BLaER1 treated with 17β-estradiol and CSF1 and Interleukin-3, amounts not matched to agents 10 nM and 100 nM (cell line): Measurements from ENCODE around the gene FAM83G.

ENCODE experiments used
- H3K27ac ChIP-seq, 11 experiments: shearing (Covaris generic); formaldehyde crosslinking; 2 replicates each; pipeline ENCODE4 v1.8.1; 2022
- H3K27me3 ChIP-seq, 11 experiments: shearing (Covaris generic); formaldehyde crosslinking; 2 replicates each; pipeline ENCODE4 v1.8.1; 2022
- H3K36me3 ChIP-seq, 11 experiments: shearing (Covaris generic); formaldehyde crosslinking; 2 replicates each; pipeline ENCODE4 v1.8.1; 2022
- H3K4me1 ChIP-seq, 10 experiments: shearing (Covaris generic); formaldehyde crosslinking; 2 replicates each; pipeline ENCODE4 v1.8.1; 2022
- H3K4me2 ChIP-seq, 11 experiments: shearing (Covaris generic); formaldehyde crosslinking; 2 replicates each; pipeline ENCODE4 v1.8.1; 2022
- H3K4me3 ChIP-seq, 10 experiments: shearing (Covaris generic); formaldehyde crosslinking; 2 replicates each; pipeline ENCODE4 v1.8.1; 2022
- H3K9ac ChIP-seq, 11 experiments: shearing (Covaris generic); formaldehyde crosslinking; 2 replicates each; pipeline ENCODE4 v1.8.1; 2022
- H3K9me3 ChIP-seq, 11 experiments: shearing (Covaris generic); formaldehyde crosslinking; replicated peaks in 1 of 11; 2 replicates each; pipeline ENCODE4 v1.8.1; 2022
- H4K20me1 ChIP-seq, 11 experiments: shearing (Covaris generic); formaldehyde crosslinking; 2 replicates each; pipeline ENCODE4 v1.8.1; 2022
- Cebpa-rat ChIP-seq, 11 experiments: shearing (Covaris generic); IDR thresholded peaks; 2 replicates each; pipeline ENCODE4 v1.8.1; 2022

Gene FAM83G

GRCh38 chr17:19010729-19011505, 6.4 kb upstream of the FAM83G start:
- no peak overlapping the region for H3K4me3 ChIP-seq
- peaks cover 0 to 16% (median 3%) of the 10 kb centered on the region in 11 experiments; a peak in 16 of 22 replicates for H3K27me3 ChIP-seq
- peak overlapping the region in 7 of 11 experiments; percentile 1 to 42 (median 11); a peak in 9 of 22 replicates for H3K4me2 ChIP-seq
- H3K9ac ChIP-seq = peak overlapping the region in 1 of 11 experiments; percentile 43; a peak in 1 of 22 replicates
- peaks cover 0 to 5% (median 0%) of the 10 kb centered on the region in 11 experiments; a peak in 1 of 22 replicates for H4K20me1 ChIP-seq
- peaks cover 0 to 38% (median 11%) of the 10 kb centered on the region in 10 experiments; a peak in 12 of 20 replicates for H3K4me1 ChIP-seq
- no peak overlapping the region; a peak in 1 of 22 replicates for H3K27ac ChIP-seq
- peaks cover 0 to 11% (median 6%) of the 10 kb centered on the region in 11 experiments; a peak in 12 of 22 replicates for H3K9me3 ChIP-seq
- no peaks in the 10 kb centered on the region for H3K36me3 ChIP-seq
- TF ChIP-seq Cebpa-rat (IDR thresholded peaks at IDR 0.05) = no peak

DNA sequence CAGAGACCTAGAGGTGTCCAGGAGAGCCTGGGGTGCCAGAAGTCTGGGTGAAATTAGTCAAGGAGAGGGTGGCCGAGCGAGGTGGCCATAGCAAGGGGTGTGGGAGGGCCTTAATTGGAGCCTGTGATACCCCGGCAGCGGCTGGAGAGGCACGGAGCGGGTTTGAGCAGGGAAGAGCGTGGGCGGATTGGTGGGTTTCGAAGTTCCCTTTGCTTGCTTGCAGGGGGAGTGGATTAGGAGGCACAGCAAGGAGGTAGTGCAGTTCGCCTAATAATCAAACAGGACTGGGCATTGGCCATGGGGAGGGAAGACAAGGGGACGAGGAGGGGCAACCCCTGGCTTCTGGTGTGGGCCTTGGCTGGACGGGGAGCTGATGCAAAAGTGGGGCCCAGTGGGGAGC, 5.4 kb upstream of the FAM83G start:
- TF ChIP-seq Cebpa-rat (IDR thresholded peaks at IDR 0.05) = no peak
- no peak overlapping the region for H3K4me3 ChIP-seq
- peaks cover 0 to 12% (median 6%) of the 10 kb centered on the region in 11 experiments; a peak in 12 of 22 replicates for H3K9me3 ChIP-seq
- H4K20me1 ChIP-seq = peaks cover 0 to 5% (median 0%) of the 10 kb centered on the region in 11 experiments; a peak in 1 of 22 replicates
- H3K4me1 ChIP-seq = peaks cover 2 to 35% (median 16%) of the 10 kb centered on the region in 10 experiments
- no peak overlapping the region for H3K4me2 ChIP-seq
- peaks cover 0 to 26% (median 12%) of the 10 kb centered on the region in 11 experiments; a peak in 18 of 22 replicates for H3K27me3 ChIP-seq
- no peaks in the 10 kb centered on the region for H3K36me3 ChIP-seq
- no peak overlapping the region for H3K27ac ChIP-seq
- no peak overlapping the region for H3K9ac ChIP-seq

DNA sequence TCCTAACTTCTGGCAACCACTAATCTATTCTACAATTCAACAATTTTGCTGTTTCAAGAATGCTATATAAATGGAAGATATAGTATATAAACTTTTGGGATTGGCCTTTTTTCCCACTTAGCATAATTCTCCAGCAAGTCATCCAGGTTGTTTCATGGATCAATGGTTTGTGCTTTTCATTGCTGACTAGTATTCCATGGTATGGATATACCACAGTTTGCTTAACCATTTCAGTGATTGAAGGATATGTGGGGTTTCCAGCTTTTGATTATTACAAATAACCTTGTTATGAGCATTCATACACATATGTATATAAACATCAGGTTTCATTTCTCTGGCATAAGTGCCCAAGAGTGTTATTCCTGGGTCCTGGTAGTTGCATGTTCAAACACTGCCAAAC, 2.1 kb upstream of the FAM83G start:
- no peaks in the 10 kb centered on the region for H3K36me3 ChIP-seq
- H4K20me1 ChIP-seq = peaks cover 0 to 22% (median 20%) of the 10 kb centered on the region in 11 experiments; a peak in 18 of 22 replicates
- H3K27me3 ChIP-seq = peaks cover 15 to 58% (median 45%) of the 10 kb centered on the region in 11 experiments; a peak in 21 of 22 replicates
- H3K4me3 ChIP-seq = no peak overlapping the region
- peaks cover 23 to 45% (median 36%) of the 10 kb centered on the region in 10 experiments for H3K4me1 ChIP-seq
- H3K9me3 ChIP-seq = peaks cover 0 to 12% (median 6%) of the 10 kb centered on the region in 11 experiments; a peak in 12 of 22 replicates
- no peak for TF ChIP-seq Cebpa-rat (IDR thresholded peaks at IDR 0.05)
- no peak overlapping the region for H3K27ac ChIP-seq
- H3K4me2 ChIP-seq = no peak overlapping the region
- no peak overlapping the region for H3K9ac ChIP-seq

DNA sequence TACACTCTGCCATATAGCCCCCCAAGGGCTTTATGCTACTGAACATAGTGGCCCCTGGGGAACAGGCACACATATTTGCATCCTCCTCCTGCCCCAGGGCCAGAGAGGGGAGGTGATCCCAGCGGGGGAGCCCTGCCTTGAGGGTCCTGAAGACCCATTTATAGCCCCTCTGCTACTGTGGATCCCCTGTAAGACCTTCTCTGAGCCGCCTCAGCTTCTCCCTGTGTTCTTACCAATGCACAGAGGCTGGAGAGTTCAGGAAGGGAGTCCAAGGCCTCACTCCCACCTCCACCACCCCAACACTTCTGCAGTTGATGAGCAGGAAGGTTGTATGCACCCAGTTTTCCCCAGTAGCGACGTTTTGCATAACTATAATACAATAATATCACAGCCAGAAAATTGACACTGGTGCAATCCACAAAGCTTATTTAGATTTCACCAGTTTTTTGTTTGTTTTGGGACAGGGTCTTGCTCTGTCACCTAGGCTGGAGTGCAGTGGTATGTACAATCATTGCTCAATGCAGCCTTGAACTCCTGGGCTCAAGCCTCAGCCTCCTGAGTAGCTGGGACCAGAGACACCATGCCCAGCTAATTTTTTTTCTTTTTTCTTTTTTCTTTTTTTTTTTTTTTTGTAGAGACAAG, 1.3 kb upstream of the FAM83G start:
- Histone ChIP-seq H3K4me2 (peak overlapping the region in 5 of 11 experiments; percentile 94 to 99 (median 98); a peak in 8 of 22 replicates), H3K4me1 (peaks cover 31 to 45% (median 40%) of the 10 kb centered on the region in 10 experiments), H3K27ac (no peak overlapping the region), H3K4me3 (no peak overlapping the region), H3K36me3 (no peaks in the 10 kb centered on the region), H3K9me3 (peaks cover 0 to 12% (median 6%) of the 10 kb centered on the region in 11 experiments; a peak in 12 of 22 replicates), H3K27me3 (peaks cover 15 to 65% (median 52%) of the 10 kb centered on the region in 11 experiments; a peak in 21 of 22 replicates), H3K9ac (no peak overlapping the region), H4K20me1 (peaks cover 0 to 30% (median 22%) of the 10 kb centered on the region in 11 experiments; a peak in 18 of 22 replicates)
- TF ChIP-seq Cebpa-rat (IDR thresholded peaks at IDR 0.05) = no peak

DNA sequence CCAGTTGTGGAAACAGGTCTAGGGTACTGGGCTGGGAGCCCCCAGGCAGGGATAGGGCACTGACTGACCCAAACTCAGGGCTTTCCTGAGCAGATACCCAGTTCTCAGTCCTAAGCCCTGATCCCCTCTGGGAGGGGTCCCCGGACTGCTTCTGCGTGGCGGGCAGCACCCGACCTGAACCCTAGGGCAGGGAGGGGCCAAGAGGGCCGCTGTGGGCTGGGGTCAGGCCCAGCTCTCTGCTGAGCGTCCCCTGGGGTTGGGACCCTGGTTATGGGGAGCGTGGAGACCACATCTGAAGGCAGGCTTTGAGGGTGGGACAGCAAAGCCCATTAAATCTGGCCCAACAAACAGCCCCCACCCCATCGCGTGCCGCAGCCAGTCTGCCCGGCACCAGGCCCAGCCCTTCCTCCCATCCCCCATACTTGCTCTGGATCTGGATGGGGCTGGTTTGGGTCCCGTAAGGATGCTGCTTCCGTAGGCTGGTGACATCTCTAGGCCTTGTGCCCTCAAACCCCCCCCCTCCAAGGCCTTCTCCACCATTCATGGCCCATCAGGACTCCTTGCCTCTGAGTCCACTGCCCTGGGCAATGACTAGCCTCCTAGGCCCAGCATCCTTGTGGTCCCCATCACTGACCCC, 691 bp upstream of the FAM83G start:
- Histone ChIP-seq H3K27me3 (peaks cover 15 to 65% (median 52%) of the 10 kb centered on the region in 11 experiments; a peak in 21 of 22 replicates), H3K9ac (peak overlapping the region in 6 of 11 experiments; percentile 68 to 85 (median 78); a peak in 11 of 22 replicates), H3K4me3 (peak overlapping the region in 9 of 10 experiments; percentile 60 to 79 (median 65); a peak in 15 of 20 replicates), H3K27ac (peak overlapping the region in 7 of 11 experiments; percentile 5 to 82 (median 68); a peak in 9 of 22 replicates), H3K9me3 (peaks cover 0 to 12% (median 6%) of the 10 kb centered on the region in 11 experiments; a peak in 12 of 22 replicates), H3K4me2 (peak overlapping the region; percentile 93 to 99 (median 97)), H3K36me3 (no peaks in the 10 kb centered on the region), H4K20me1 (peaks cover 0 to 36% (median 22%) of the 10 kb centered on the region in 11 experiments; a peak in 18 of 22 replicates), H3K4me1 (peaks cover 35 to 48% (median 43%) of the 10 kb centered on the region in 10 experiments)
- TF ChIP-seq Cebpa-rat (IDR thresholded peaks at IDR 0.05) = no peak

- no peak for TF ChIP-seq Cebpa-rat (IDR thresholded peaks at IDR 0.05)
- Histone ChIP-seq H3K27ac (peak overlapping the region in 10 of 11 experiments; percentile 5 to 82 (median 59); a peak in 17 of 22 replicates), H3K4me1 (peaks cover 35 to 50% (median 43%) of the 10 kb centered on the region in 10 experiments), H3K27me3 (peaks cover 15 to 65% (median 52%) of the 10 kb centered on the region in 11 experiments; a peak in 21 of 22 replicates), H3K36me3 (no peaks in the 10 kb centered on the region), H4K20me1 (peaks cover 0 to 50% (median 22%) of the 10 kb centered on the region in 11 experiments; a peak in 19 of 22 replicates), H3K9me3 (peaks cover 0 to 12% (median 6%) of the 10 kb centered on the region in 11 experiments; a peak in 12 of 22 replicates), H3K4me2 (peak overlapping the region; percentile 93 to 99 (median 97)), H3K9ac (peak overlapping the region; percentile 53 to 85 (median 76); a peak in 21 of 22 replicates), H3K4me3 (peak overlapping the region; percentile 56 to 79 (median 65))
These were observed 782 bp downstream of the FAM83G start for GRCh38 chr17:19003543-19004420.

GRCh38 chr17:19002805-19003542, 1.6 kb downstream of the FAM83G start:
- Histone ChIP-seq H3K9me3 (peaks cover 0 to 12% (median 6%) of the 10 kb centered on the region in 11 experiments; a peak in 12 of 22 replicates), H3K9ac (peak overlapping the region in 3 of 11 experiments; percentile 62 to 78 (median 77); a peak in 4 of 22 replicates), H3K27ac (peak overlapping the region in 1 of 11 experiments; percentile 82; a peak in 1 of 22 replicates), H3K36me3 (no peaks in the 10 kb centered on the region), H3K4me2 (peak overlapping the region; percentile 70 to 99 (median 97); a peak in 18 of 22 replicates), H3K4me1 (peaks cover 35 to 50% (median 43%) of the 10 kb centered on the region in 10 experiments), H4K20me1 (peaks cover 0 to 59% (median 22%) of the 10 kb centered on the region in 11 experiments; a peak in 19 of 22 replicates), H3K27me3 (peaks cover 15 to 65% (median 52%) of the 10 kb centered on the region in 11 experiments; a peak in 21 of 22 replicates), H3K4me3 (peak overlapping the region in 7 of 10 experiments; percentile 45 to 79 (median 70); a peak in 9 of 20 replicates)
- TF ChIP-seq Cebpa-rat (IDR thresholded peaks at IDR 0.05) = no peak
